Right lobe of liver (tissue), 4 donors: ENCODE data around the gene CIRBP.

ENCODE experiments used
- CTCF ChIP-seq, 4 donors: fragments of 200-600 bp in 3 of 4; fragments of 450-650 bp in 1 of 4; IDR thresholded peaks; one replicate each; pipeline versions ENCODE4 v1.5.1 to v1.8.0; 2016 to 2022; ENCODE audit warnings: antibody characterized with exemption in 4 of 4, mild to moderate bottlenecking in 2 of 4
- POLR2A ChIP-seq: fragments of 450-650 bp; IDR thresholded peaks from one replicate; pipeline ENCODE4 v1.6.1; 2017; ENCODE audit warnings: antibody characterized with exemption, mild to moderate bottlenecking
- donor health status: DM: no; HTN: no; CAD: no.
- donor health status: DM: no; HTN: no; CAD: no.
- donor health status: DM: no; HTN: yes; CAD: no.

GRCh38 chr19:1261538-1261797, 7.7 kb upstream of the CIRBP start:
- no peak for TF ChIP-seq CTCF (IDR thresholded peaks at IDR 0.05)
- TF ChIP-seq POLR2A, result no peak
